Measurements from ENCODE around the gene SLC27A3.

DNA sequence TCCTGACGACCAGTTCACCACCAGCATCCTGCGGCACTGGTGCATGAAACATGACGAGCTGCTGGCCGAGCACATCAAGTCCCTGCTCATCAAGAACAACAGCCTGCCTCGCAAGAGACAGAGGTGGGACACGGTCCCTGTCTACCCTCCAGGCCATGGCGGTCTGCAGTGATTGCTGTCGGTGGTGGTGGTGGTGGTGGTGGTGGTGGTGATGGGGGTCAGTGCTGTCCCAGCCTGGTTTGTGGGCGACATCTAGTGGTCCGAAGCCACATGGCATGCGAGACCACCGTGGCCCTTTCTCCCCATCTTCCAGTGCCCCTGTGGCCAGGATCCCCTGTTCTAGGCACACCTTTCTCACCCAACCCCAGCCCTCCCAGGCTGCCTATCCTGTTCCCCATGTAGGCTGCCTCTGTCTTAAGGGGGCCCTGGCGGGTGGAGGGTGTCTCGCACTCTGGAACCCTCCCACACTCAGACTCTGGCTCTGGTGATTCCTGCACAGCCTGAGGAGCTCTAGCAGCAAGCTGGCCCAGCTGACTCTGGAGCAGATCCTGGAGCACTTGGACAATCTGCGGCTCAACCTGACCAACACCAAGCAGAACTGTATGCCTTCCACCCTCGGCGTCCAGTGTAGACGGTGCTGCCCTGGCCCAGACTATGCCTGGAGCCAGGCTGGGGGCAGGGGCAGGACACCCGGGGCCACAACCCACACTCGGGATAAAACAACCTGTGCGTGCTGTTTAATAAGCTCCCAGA is 3.2 kb upstream of the SLC27A3 start:
- peak; percentile 36 for TF ChIP-seq CTCF (IDR thresholded peaks at IDR 0.05; ENCODE audit: insufficient read depth, low read length, poor library complexity, severe bottlenecking)
- TF ChIP-seq EZH2phosphoT487 (conservative IDR thresholded peaks at IDR 0.05; ENCODE audit: low read length) = no peak

All from SU-DHL-6 (cell line).